ENCODE data around the gene TNFSF9.

The TNFSF9 gene, protein sequence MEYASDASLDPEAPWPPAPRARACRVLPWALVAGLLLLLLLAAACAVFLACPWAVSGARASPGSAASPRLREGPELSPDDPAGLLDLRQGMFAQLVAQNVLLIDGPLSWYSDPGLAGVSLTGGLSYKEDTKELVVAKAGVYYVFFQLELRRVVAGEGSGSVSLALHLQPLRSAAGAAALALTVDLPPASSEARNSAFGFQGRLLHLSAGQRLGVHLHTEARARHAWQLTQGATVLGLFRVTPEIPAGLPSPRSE

DNA sequence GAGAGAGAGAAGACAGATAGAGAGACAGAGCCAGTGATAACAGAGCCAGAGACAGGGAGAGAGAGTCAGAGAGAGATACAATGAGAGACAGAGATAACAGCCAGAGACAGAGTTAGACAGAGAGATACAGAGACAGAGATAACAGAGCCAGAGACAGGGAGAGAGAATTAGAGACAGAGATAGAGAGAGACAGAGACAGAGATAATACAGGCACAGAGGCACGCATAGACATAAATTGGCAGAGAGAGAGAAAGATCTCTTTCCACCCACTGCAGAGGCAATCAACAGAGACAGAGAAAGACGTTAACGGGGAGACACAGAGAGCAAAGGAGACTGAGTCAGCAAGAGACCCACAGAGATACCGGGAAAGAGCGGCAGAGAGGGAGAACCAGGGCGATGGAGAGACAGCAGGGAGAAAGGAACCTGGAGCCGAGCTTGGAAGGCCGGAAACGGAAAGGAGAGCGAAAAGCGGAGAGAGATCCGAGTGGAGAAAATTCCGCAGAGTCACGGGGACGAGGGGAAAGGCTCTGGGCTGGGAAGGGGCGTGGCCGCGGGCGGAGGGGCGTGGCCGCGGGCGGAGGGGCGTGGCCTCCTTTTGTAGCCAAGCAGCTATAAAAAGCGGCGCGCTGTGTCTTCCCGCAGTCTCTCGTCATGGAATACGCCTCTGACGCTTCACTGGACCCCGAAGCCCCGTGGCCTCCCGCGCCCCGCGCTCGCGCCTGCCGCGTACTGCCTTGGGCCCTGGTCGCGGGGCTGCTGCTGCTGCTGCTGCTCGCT is at the start of gene TNFSF9:
Gene TNFSF9 (plus strand): TSS at position 641 of the 777 bp plus-strand sequence. CDS start 11 bp downstream, at position 652.
- peaks cover 29 to 46% of the 10 kb centered on the region in 2 donors for H3K27me3 Mint-ChIP-seq

GRCh38 chr19:6481541-6482342 is 49.1 kb upstream of the TNFSF9 start, which contains the start of gene DENND1C:
Gene DENND1C, minus strand, starts transcription at chr19:6481787. Its CDS starts 92 bp downstream, at chr19:6481695.
- Mint-ChIP-seq H3K4me3 (peak within 1 kb of the TSS; percentile 91 to 98), H3K4me1 (peaks cover 17 to 27% of the 10 kb centered on the region in 2 donors), H3K27me3 (no peaks in the 10 kb centered on the region), H3K36me3 (peaks cover 7 to 8% of the 10 kb centered on the region in 2 donors), H3K27ac (peak within 1 kb of the TSS; percentile 97), H3K9me3 (no peaks in the 10 kb centered on the region)
- DNase-seq (peak; percentile 67), ATAC-seq (replicated peaks) (peak; percentile 95 to 96)

More for the DNA sequence above, at the start of gene TNFSF9:
- H3K36me3 Mint-ChIP-seq, result peaks cover 26 to 27% of the 10 kb centered on the region in 2 donors
- H3K4me1 Mint-ChIP-seq, result peaks cover 41 to 58% of the 10 kb centered on the region in 2 donors
- H3K4me3 Mint-ChIP-seq, result peak within 1 kb of the TSS; percentile 82 to 85
- DNase-seq (peak; percentile 75), ATAC-seq (replicated peaks) (peak; percentile 24 to 45)
- peak within 1 kb of the TSS; percentile 77 for H3K27ac Mint-ChIP-seq
- H3K9me3 Mint-ChIP-seq, result peaks cover 0 to 1% of the 10 kb centered on the region in 2 donors

DNA sequence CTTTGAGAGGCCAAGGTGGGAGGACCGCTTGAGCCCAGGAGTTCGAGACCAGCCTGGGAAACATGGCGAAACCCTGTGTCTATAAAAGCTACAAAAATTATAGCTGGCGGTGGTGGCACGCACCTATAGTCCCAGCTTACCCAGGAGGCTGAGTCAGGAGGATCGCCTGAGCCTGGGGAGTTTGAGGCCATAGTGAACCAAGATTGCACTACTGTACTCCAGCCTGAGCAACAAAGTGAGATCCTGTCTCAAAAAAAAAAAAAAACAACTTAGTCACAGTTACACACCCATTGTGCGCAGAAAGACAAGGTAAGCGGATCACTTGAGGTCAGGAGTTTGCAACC is 48.5 kb upstream of the TNFSF9 start:
- DNase-seq, result no peak
- Mint-ChIP-seq H3K9me3 (no peaks in the 10 kb centered on the region), H3K36me3 (peaks cover 1 to 5% of the 10 kb centered on the region in 2 donors), H3K27me3 (no peaks in the 10 kb centered on the region), H3K4me1 (peaks cover 17 to 27% of the 10 kb centered on the region in 2 donors), H3K27ac (peak overlapping the region; percentile 97), H3K4me3 (peak overlapping the region; percentile 91 to 98)
- ATAC-seq (replicated peaks), result no peak

- no peak overlapping the region for H3K4me3 Mint-ChIP-seq
- ATAC-seq (replicated peaks), result no peak
- H3K27ac Mint-ChIP-seq, result peak overlapping the region; percentile 11
Observed at GRCh38 chr19:6483235-6483634, 47.6 kb upstream of the TNFSF9 start.

DNA sequence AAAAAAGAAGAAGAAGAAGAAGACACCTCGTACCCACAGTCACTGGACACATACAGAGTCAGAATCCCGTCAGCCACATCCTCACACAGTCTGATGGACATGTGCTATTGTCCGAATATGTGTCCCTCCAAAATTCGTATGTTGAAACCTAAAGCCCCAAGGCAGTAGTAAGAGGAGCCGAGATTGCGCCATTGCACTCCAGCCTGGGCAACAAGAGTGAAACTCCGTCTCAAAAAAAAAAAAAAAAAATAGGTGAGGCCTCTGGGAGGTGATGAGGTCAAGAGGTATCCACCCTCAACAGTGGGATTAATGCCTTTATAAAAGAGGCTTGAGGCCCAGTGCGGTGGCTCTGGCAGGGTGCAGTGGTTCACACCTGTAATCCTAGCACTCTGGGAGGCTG is 46.6 kb upstream of the TNFSF9 start:
- no peak overlapping the region for H3K4me3 Mint-ChIP-seq
- ATAC-seq (replicated peaks) (no peak), DNase-seq (no peak)
- H3K4me1 Mint-ChIP-seq, result peaks cover 19 to 29% of the 10 kb centered on the region in 2 donors
- H3K9me3 Mint-ChIP-seq, result no peaks in the 10 kb centered on the region
- no peak overlapping the region for H3K27ac Mint-ChIP-seq
- peaks cover 1 to 4% of the 10 kb centered on the region in 2 donors for H3K36me3 Mint-ChIP-seq
- H3K27me3 Mint-ChIP-seq, result no peaks in the 10 kb centered on the region

More at GRCh38 chr19:6483235-6483634, 47.6 kb upstream of the TNFSF9 start:
- Mint-ChIP-seq H3K36me3 (peaks cover 1 to 4% of the 10 kb centered on the region in 2 donors), H3K9me3 (no peaks in the 10 kb centered on the region), H3K4me1 (peaks cover 17 to 27% of the 10 kb centered on the region in 2 donors), H3K27me3 (no peaks in the 10 kb centered on the region)
- DNase-seq, result no peak

- H3K4me3 Mint-ChIP-seq, result no peak overlapping the region
- ATAC-seq (replicated peaks) (no peak), DNase-seq (no peak)
- no peaks in the 10 kb centered on the region for H3K9me3 Mint-ChIP-seq
- H3K27me3 Mint-ChIP-seq, result no peaks in the 10 kb centered on the region
- H3K36me3 Mint-ChIP-seq, result peaks cover 1 to 4% of the 10 kb centered on the region in 2 donors
- H3K27ac Mint-ChIP-seq, result no peak overlapping the region
- peaks cover 21 to 33% of the 10 kb centered on the region in 2 donors for H3K4me1 Mint-ChIP-seq
Observed at GRCh38 chr19:6484831-6485230, 46.0 kb upstream of the TNFSF9 start.

GRCh38 chr19:6489278-6490061 is 41.4 kb upstream of the TNFSF9 start:
- ATAC-seq (replicated peaks) (peak; percentile 93 to 95), DNase-seq (no peak)
- peaks cover 0 to 2% of the 10 kb centered on the region in 2 donors for H3K36me3 Mint-ChIP-seq
- peaks cover 9 to 15% of the 10 kb centered on the region in 2 donors for H3K4me1 Mint-ChIP-seq
- H3K27ac Mint-ChIP-seq, result peak overlapping the region; percentile 57
- H3K27me3 Mint-ChIP-seq, result peaks cover 0 to 3% of the 10 kb centered on the region in 2 donors
- H3K9me3 Mint-ChIP-seq, result peaks cover 3 to 5% of the 10 kb centered on the region in 2 donors
- H3K4me3 Mint-ChIP-seq, result peak overlapping the region; percentile 75 to 76

- Mint-ChIP-seq H3K9me3 (peaks cover 3 to 5% of the 10 kb centered on the region in 2 donors), H3K36me3 (peaks cover 0 to 6% of the 10 kb centered on the region in 2 donors), H3K4me3 (peak overlapping the region; percentile 75 to 76), H3K4me1 (peaks cover 9 to 15% of the 10 kb centered on the region in 2 donors), H3K27ac (peak overlapping the region; percentile 33), H3K27me3 (peaks cover 0 to 3% of the 10 kb centered on the region in 2 donors)
- no peak for DNase-seq
- no peak for ATAC-seq (replicated peaks)
Observed at GRCh38 chr19:6490134-6490533, 40.7 kb upstream of the TNFSF9 start.

GRCh38 chr19:6491802-6492592 is 38.8 kb upstream of the TNFSF9 start:
- peaks cover 9 to 15% of the 10 kb centered on the region in 2 donors for H3K4me1 Mint-ChIP-seq
- peaks cover 3 to 5% of the 10 kb centered on the region in 2 donors for H3K9me3 Mint-ChIP-seq
- peaks cover 0 to 3% of the 10 kb centered on the region in 2 donors for H3K27me3 Mint-ChIP-seq
- DNase-seq (no peak), ATAC-seq (replicated peaks) (no peak)
- H3K36me3 Mint-ChIP-seq, result peaks cover 0 to 6% of the 10 kb centered on the region in 2 donors
- no peak overlapping the region for H3K4me3 Mint-ChIP-seq
- H3K27ac Mint-ChIP-seq, result no peak overlapping the region

GRCh38 chr19:6494438-6495036 is 36.3 kb upstream of the TNFSF9 start:
- Mint-ChIP-seq H3K4me1 (peaks cover 8 to 18% of the 10 kb centered on the region in 2 donors), H3K36me3 (peaks cover 0 to 6% of the 10 kb centered on the region in 2 donors), H3K9me3 (peaks cover 3 to 5% of the 10 kb centered on the region in 2 donors), H3K27me3 (peaks cover 0 to 3% of the 10 kb centered on the region in 2 donors), H3K4me3 (no peak overlapping the region), H3K27ac (no peak overlapping the region)
- no peak for DNase-seq
- ATAC-seq (replicated peaks), result no peak

DNA sequence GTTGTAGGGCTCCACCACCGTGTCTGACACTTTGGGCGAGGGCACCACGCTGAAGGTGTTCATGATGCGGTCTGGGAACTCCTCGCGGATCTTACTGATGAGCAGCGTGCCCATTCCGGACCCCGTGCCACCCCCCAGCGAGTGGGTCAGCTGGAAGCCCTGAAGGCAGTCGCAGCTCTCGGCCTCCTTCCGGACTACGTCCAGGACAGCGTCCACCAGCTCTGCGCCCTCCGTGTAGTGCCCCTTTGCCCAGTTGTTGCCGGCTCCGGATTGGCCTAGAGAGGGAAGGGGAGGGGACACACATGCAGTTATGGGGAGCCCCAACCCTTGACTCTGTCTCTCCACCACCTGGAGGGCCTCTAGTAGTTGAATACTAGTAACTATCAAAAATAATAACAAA is 34.9 kb upstream of the TNFSF9 start:
- H3K36me3 Mint-ChIP-seq, result peaks cover 0 to 6% of the 10 kb centered on the region in 2 donors
- H3K27ac Mint-ChIP-seq, result no peak overlapping the region
- peaks cover 2 to 4% of the 10 kb centered on the region in 2 donors for H3K27me3 Mint-ChIP-seq
- no peak for DNase-seq
- H3K9me3 Mint-ChIP-seq, result peaks cover 3 to 5% of the 10 kb centered on the region in 2 donors
- H3K4me3 Mint-ChIP-seq, result no peak overlapping the region
- peaks cover 3 to 8% of the 10 kb centered on the region in 2 donors for H3K4me1 Mint-ChIP-seq
- ATAC-seq (replicated peaks), result no peak

DNA sequence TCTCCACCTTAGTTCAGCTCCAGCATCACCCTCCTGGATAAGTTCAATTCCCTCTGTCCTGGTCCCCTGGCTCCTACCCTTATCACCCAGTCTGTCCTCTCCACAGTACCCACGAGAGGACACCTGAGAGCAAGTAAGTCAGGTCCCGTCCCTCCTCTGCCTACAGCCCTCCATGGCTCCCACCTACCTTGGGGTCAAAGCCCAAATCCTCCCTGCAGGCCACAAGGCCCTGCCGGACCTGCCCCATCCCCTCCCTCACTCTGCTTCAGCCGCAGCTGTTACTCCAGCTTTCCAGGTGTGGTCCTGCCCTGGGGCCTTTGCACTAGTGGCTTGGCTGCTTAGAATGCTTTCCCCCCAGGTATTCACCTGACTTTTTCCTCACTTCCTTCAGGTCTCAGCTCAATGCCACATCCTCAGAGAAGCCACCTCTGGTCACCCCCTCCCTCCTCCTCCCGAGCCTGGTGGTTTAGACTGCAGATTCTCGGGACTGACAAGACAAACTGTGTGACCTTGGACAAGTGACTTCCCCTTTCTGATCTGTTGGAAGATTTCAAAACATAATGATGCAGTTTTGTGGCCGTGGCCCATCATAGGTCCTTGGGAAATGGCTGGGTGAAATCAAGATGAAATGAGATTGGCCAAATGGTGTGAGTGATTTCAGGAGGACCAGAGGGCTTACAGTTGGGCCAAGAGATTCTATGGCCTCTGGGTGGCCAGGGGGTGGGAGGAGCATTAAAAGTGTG is 32.4 kb upstream of the TNFSF9 start:
- ATAC-seq (replicated peaks), result no peak
- Mint-ChIP-seq H3K27me3 (peaks cover 9 to 18% of the 10 kb centered on the region in 2 donors), H3K4me1 (peaks cover 10 to 21% of the 10 kb centered on the region in 2 donors), H3K27ac (peak overlapping the region; percentile 26), H3K36me3 (peaks cover 0 to 6% of the 10 kb centered on the region in 2 donors), H3K4me3 (no peak overlapping the region), H3K9me3 (no peaks in the 10 kb centered on the region)
- no peak for DNase-seq

Data from stimulated activated naive B cell treated with anti-CD40 and anti-IgM and Interleukin-4, amounts not matched to agents 10 μg/mL and 1 μg/mL and 100 μg/mL, for 72 hours (primary cell).